Activated CD8-positive, alpha-beta memory T cell treated with anti-CD3 and anti-CD28 coated beads, Interleukin-2, amount 50 U/mL, for 1 hour (primary cell): Measurements from ENCODE around the gene MCM5.
"Not testable (repeated sequence)": the region's sequence is repeated elsewhere in the genome, so short reads cannot be mapped to it uniquely, and the experiment has no call there.

ENCODE experiments used
- DNase-seq: peaks from one replicate; pipeline ENCODE4 v3.0.0-alpha.2; 2020; ENCODE audit errors: extremely low read depth

The MCM5 gene

DNA sequence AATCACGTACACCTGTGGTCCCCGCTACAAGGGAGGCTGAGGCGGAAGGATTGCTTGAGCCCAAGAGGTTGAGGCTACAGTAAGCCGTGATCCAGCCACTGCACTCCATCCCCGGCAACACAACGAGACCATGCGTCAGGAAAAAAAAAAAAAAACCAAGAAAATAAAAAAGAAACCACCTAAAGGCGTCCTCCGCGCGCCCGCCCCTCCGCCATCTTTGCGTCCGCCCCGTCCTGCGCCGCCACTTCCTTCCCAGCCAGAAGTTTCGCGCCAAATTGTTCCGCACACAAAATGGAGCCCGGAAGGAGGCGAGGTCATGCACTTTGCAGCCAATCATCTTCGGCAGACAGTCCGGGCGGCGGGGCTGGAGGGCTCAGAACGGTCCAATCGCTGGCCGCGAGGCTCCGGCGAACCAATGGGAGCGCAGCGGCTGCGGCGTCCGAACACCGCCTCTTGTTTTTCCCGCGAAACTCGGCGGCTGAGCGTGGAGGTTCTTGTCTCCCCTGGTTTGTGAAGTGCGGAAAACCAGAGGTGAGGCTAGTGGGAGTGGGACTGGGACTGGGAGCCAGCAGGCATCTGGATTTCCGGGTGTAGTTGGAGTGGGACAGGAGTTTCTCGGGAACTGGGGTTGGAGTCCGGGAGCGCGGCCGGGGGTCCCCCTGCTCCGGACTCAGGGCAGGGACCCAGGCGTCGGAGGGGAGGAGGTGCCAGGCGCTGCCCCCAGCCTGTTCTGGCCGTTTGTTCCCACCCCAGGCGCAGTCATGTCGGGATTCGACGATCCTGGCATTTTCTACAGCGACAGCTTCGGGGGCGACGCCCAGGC is at the start of gene MCM5:
TSS of gene MCM5 (plus strand) at position 463 of the 823 bp plus-strand sequence. CDS start at position 762, 299 bp downstream.
- peak; percentile 93 for DNase-seq

DNA sequence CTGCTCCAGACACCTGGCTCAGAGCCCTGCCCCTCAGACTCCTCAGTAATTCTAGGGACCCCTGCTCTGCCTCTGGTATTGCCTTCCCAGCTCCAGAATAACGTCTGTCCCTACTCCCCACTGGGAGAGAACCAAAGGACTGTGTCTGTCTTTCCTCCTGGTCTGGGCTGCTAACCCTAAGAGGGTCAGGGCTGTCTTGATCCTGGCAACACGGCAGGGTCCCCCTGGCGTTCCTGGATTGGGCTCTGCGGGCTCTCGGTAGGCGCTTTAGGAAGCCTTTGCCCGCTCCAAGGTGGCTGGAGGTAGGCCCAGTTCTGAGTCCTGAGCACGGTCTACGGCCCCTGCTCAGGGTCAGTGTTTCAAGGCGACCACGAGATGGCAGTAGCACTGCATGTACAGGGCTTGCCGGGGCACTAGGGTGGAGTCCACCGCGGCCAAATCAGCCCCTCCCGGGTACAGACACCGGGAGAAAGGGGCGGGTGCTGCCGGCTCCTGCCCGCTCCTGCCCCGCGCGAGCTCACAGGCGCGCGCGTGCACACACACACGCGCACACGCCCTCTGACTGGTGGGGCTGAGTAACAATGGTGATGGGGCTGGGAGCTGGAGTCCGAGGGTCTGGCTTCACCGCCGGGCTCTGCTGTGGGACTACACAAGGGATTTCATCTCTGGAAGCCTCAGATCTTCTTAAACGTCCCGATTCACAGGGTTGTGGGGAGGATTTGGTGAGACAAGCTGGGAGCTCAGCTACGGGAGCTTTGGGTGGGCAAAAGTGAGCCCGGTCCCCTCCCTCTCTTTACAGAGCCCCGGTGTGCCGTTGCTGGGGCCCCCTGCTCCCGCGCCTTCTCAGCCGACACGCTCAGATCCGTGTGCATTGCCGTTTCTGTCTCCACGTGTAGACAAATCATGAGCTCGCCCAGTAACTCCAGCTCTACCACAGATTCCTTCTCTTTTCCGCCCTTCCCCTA is 49.1 kb upstream of the MCM5 start:
- peak; percentile 50 for DNase-seq

DNA sequence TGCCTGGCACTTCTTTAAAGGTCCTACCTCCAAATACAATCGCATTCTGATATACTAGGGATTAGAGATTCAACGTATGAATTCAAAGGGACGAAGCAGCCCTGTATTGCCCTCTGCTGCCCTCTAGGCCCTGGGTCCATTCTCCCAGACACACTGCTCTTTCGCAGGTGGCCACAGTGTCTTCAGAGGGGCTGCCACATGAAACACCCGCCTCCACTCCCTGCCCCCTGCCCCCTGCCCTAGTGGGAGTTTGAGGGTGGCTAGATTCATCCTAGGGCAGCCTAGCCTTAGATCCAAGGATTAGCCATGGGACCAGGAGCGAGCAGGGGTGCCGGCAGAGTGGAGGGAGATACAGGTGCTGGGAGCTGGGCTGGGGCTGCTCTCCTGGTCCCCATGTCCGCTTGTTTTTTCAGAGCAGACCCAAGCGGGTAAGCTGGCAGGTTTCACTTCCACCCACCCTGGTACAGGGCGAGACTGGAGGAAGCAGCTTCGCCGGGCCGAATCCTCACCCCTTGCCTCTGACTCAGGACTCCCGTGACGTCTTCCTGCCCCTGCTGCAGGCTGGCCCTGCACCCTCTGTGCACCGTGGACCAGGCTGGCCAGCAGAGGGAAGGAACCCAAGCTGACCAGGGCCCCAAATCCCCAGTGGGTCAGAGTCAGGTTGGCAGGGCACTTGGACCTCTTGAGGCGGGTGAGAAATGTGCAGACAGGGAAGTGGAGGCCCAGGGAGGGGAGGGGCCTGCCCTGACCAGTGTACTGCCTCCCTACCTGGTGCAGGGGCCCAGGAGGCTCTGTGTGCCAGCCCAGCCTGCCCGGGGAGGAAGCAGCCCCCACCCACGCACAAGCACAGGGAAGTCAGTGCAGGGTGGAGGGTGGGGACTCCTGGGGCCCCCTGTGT is 47.5 kb upstream of the MCM5 start:
- no peak for DNase-seq

DNA sequence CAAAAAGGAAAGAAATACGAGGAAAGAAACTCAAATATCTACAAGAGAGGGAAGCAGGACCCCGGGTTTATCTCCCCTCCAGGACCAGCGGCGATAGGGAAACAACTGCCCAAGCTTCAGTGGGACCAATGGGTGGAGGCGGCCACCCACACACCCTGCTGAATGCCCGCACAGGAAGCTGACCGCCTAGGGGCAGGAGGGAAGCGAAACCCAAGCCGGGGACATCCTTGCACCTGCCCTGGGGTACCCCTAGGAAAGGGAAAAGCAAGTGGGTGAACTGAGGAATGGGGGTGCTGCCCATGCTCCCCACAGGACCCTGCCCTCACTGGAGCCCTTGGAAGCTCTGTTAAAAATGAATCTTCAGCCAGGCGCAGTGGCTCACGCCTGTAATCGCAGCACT is 46.6 kb upstream of the MCM5 start:
- no peak for DNase-seq

DNA sequence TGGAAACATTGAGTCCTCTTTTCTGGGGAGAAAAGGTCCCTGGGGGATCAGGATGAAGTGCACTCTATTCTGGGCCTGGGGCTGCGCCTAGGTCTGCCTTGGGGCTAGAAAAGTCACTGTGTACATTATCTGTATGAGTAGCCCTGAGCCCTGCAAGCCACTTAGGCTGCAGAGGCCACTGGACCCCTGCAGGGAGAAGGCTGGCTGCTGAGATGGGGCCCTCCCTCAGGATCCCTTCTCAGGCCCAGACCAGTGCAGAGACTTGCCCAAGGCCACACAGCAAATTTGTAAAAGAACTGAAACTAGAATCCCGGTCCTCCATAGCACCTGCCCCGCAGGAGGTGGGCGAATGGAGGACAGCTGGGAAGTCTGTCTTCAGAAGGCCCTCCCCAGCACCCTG is 45.9 kb upstream of the MCM5 start:
- no peak for DNase-seq

DNA sequence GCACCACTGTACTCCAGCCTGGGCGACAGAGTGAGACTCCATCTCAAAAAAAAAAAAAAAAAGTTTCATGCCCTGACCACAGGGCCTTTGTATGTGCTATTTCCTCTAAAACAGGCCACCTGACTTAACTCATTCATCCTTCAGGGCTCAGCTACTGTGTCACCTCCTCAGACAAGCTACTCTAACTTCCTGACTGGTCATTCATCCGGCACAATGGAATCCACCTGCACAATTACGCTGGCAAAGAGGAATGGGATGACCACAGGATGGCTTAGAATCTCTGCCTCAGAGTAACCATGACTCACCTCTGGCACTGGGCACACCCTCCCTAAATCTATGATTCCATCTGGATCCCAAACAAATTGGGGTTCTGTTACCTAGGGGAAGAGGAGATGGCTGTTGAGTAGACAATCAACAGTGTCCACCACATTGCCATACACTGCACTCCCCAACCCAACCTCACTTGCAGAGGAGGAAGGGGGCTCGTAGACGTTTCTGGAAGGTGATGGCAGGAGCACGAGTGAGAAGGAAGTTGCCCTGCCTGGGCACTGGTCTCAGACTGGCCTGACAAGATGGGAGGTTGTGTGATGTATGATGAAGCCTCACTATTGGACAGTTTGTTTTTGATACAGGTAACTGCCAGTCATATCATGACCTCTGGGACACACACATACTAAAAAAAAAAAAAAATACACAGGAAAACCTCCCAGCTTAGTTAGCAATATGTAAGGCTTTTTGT is 41.9 kb upstream of the MCM5 start:
- no peak for DNase-seq

DNA sequence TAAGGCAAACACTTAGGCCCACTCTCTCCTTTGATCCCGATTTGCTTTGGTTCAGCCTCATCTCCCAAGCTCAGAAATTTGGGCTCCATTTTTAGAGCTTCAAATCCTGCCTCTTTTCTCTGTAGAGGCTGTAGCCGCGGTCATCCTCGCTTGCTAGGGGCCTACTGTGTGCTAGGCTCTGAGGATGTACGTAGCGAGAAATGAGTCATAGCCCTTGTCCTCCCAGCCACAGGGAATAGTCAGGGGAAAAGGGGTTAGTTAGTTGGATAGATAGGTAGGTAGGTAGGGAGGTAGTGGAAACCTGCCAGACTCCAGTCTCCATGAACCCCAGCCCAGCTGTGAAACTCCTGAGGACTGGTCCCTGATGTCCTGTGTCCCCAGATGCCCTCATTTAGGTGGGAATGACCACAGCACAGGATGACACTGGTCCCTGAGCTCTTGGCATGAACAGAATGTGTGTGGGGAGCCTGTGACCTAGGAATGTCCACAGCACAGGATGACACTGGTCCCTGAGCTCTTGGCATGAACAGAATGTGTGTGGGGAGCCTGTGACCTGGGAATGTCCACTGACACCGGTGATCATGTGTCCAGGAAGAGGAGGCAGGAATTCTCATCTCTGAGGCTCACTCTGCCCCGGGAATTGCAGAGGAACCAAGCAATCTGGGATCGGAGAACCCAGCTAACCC is 40.4 kb upstream of the MCM5 start:
- DNase-seq = no peak

DNA sequence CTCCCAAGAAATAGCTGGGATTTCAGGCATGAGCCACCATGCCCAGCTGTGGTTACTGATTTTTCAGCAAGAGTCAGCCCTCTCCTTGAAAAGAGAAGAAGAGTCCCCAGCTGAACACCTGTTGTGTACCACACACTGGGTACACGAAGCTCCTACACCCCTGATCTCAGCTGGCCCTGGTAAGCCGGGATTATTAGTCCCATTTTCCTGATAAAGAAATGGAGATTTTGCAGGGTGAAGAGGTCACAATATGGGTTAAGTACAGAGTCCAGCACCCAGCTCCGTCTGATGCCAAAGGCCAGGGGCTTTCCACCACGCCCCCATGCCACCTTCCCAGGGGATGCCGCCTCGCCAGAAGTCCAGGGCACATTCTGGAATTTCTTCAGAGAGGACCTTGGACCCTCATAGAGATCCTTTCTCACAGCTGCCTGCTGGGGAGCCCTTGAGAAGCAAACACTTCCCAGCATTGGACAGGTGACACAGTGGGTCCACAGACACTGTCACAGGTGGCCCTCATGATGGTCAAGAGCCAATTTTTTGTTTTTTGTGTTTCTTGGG is 38.9 kb upstream of the MCM5 start:
- no peak for DNase-seq

DNA sequence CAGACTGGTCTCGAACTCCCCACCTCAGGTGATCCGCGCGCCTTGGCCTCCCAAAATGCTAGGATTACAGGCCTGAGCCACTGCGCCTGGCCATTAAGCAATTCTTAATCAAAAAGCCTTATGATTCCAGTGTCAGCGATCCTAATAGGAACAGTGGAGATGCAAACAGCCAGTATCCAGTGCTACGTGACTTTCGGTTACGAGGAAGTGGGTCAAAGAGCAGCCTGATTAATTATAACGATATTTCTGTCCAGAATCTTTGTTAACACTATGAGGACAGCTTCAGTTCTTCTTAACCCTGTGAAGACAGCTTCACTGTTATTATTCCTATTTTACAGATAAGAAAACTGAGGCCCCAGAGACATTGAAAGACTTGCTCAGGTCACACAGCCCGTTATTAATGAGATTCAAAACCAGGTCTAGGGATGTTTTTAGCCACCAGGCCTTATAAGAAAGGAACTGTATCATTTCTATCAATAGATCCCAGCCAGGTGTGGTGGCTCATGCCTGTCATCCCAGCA is 36.3 kb upstream of the MCM5 start:
- DNase-seq = no peak

DNA sequence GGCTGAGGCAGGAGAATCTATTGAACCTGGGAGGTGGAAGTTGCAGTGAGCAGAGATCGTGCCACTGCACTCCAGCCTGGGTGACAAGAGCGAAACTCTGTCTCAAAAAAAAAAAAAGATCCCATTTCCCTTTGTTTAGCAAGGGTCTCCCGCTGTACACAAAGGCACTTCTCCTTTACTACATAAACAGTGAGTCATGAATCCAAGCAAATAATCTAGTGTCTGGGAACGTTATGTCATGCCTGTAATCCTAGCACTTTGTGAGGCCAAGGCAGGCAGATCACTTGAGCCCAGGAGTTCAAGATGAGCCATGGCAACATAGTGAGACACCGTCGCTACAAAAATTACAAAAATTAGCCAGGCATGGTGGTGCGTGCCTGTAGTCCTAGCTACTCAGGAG is 35.7 kb upstream of the MCM5 start:
- DNase-seq = not testable (repeated sequence)

DNA sequence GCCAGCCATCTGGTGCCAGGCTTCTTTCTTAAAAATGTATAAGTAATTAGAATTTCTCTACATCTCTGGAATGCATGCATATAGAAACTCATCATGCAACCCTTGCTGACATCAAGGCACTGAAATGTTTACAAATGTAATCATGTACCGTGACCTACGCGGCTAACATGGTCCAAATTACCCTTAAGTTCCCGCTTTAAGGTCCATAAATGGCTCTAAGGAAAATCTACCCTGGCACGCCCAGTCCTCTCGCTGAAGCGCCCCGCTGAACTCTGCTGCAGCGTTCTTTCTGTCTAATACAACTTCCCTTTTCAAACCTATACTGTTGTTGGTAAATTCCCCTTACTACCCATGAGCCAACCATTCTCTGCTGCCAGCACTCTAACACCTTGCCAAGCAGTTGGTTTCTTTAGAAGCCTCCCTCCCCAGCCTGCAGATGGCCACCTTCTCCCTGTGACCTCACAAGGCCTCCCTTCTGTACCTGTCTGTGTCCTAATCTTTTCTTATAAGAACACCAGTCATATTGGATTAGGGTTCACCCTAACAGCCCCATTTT is 32.5 kb upstream of the MCM5 start:
- no peak for DNase-seq

DNA sequence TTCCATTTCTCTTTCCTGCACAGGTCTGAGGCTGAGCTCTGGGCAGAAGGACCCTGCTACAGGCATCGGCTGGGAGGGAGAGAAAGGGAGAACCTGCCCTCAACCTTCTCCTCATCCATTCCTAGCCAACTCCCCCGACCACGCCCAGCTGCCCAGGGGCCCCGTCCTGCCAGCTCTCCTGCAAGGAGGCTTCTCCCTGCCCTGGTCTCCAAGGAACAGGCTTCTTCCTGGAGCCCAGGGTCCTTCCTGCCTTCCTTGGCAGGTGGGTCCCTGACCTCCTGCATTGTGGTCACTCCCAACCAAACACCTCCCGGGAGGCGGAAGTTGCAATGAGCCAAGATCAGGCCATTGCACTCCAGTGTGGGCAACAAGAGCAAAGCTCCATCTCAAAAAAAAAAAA is 31.6 kb upstream of the MCM5 start:
- DNase-seq = no peak

DNA sequence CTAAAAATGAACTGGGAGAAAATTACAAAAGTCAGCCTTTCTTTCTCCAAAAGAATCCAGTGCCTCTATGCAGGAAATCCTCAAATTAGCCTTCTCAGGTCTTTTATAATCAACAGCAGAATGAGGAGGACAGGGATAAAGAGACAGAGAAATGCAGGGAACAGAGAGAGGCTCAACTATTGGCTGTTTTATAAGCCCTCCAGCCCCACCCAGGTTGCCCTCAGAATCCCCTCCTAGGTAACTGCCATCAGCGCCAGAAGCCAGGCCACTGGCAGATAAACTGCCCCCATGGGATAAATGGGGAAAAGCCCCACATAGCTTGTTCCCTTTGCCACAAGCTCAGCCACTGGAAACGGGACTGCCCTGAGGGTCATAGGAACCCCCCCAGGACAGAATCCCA is 29.9 kb upstream of the MCM5 start:
- no peak for DNase-seq

DNA sequence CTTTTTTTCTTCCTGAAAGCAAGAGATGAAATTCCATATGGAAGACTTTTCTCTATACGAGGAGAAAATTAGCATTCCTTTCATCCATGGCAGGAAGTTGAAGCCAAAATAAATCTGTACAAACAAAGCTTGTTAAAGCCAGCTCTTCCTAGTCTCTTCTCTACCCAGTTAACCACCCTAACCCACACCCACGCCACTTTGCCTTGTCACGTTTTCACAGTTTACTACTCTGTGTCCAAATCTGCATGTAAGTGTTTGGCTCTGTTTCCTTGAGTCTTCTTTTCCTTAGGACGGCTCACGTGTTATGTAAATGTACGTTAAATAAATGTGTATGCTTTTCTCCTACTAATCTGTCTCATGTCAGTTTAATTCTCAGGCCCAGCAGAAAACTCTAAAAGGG is 26.2 kb upstream of the MCM5 start:
- no peak for DNase-seq

DNA sequence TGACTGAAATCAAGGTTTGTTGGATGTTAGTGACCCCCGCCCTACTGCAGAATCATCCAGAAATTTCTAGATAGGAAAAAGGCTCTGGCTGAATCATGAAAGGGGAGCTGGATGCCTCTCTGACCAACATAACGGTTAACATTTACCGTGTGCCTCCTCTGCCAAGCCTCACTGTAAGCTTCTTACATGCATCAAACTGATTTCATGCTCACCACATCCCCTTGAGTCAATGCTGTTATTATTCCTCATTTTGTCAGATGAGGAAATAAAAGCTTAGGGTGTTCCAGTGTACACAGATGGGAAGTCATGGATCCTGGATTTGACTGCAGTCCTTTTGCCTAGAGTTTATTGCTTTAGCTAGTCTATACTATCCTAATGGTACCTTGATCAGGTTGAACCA is 24.9 kb upstream of the MCM5 start:
- no peak for DNase-seq

DNA sequence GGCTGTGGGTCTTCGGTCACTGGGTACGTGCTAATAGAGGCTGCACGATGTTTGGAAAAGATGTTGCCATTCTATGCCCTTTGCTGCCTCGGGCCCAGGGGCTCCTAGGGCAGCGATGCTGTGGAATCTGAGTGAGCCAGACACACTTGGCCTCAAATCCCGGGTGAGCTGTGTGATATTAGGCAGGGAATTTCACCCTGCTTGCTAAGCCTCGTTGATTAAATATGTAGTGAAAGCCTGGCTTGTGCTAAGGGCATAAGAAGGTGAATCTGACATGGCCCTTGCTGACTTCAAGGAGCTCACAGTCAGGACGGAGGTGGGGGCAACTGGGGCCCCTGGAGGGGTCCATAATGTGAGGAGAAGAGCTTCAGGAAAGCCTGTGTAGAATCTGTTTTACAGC is 24.4 kb upstream of the MCM5 start:
- DNase-seq = no peak

DNA sequence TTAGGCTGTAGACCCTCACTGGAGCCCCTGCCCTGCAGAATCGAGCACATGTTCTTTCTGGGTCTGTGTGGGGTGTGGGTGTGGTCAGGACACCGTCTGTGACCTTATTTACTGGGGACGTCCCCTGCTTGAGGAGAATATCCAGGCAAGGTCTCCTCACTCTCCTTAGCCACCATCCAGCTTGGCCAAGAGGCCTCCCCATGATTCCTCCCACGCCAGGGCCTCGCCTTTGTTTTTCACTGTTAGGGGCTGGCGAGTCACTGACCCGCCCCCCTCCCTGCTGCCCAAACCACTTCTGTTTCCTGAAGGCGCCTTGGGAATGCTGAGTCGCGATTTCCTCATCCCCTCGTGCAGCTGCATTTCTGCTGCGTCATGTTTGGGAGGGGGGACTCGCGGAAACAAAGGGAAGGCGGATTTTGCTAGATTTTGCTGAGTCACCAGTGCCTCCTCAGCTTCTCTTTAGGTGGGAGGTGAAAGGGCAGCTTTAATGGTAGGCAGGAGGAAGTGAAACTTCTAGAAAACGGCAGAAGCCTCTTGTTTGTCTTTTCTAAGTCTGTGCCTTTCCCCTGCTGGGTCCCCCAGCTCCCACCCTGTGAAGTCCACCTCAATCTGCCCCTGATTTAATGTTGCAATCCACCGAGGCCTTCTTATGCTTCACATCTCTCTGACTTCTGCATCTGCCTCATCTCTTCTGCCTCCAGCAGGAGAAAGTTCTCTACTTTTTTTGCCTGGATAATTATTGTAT is 23.0 kb upstream of the MCM5 start:
- DNase-seq = no peak

DNA sequence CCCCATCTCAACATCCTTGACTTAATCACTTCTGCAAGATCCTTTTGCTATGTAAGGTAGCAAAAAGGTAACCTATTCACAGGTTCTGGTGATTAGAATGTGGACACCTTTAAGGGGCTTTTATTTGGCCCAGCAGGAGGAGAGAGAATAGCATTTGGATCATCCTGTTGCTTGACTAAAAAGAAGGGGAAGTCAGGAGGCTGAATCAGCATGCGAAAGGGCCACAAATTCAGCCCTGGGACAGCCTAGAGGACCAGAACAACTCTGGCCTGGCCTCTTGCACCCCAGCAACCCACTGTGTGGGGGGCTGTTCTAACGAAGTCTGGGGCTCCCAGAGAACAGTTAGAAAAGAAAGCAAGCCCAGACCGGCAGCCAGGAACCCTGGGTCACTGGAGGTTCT is 22.2 kb upstream of the MCM5 start:
- no peak for DNase-seq

DNA sequence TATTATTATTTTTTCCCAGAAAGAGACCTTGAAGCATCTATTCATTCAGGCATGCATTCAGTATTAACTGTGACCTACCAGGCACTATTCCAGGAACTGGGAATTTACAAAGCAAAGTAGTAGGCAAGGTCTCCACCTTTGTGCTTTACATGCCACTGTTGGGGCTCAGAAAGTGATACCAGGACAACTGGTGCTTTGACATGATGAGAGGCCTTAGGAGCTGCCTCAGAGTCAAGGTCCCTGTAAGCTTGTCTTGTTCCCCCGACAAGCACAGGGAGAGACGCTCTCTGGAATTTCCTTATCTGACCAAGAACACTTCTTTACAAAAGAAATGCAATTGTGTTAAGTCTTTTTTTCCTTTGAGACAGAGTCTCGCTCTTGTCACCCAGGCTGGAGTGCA is 21.3 kb upstream of the MCM5 start:
- no peak for DNase-seq
